Stimulated activated CD4-positive, alpha-beta T cell treated with anti-CD3 and anti-CD28 coated beads, Interleukin-12 subunit alpha, Interleukin-12 subunit beta, amount 100 ng/mL, for 48 hours (primary cell): Measurements from ENCODE around the gene CDO1.

Source experiments
- DNase-seq, 3 donors: peaks; one replicate each; pipeline ENCODE4 v3.0.0-alpha.2; 2020; ENCODE audit warnings: low read depth in 2 of 3, low spot score in 1 of 3

The CDO1 gene

DNA sequence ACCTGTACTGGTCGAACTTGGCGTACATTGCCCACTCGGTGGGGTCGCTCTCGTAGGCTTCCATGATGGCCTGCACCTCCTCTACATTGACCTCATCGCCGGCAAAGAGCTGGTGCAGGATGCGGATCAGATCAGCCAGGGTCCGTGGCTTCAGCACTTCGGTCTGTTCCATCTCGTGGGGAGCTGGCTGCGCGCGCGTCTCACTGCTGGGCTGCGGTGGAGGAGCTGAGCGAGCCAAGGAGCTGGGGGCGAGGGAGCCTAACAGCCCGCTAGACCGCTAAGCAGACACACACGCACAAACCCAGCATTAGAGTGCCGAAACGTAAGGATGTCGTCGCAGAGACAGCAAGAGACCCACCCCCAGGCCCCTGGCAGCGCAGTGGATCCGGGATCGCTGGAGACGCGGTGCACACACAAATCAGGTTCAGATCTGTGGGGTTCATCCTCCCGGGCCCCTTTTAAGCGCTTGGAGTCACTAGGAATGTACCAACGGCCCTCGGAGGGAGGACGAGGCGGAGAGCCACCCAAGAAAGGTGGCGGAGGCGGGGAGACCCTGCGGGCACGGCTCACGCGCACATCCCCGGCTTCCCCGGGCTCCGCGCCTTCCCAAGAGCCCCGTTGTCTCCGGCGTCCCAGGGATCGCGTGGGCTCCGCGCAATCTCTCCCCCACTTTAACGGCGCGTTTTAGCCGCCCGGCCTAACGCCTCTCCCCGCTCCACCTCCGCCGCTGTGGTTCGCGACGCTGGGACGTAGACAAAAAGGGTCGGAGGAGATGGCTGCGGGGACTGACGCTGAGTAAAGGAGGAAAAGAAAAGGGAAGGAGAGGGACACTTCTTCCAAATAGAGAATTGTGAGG, at the start of gene CDO1:
Gene CDO1, minus strand, starts transcription at position 434 of the 856 bp plus-strand sequence. Its CDS starts 262 bp downstream, at position 172.
- no peak for DNase-seq

DNA sequence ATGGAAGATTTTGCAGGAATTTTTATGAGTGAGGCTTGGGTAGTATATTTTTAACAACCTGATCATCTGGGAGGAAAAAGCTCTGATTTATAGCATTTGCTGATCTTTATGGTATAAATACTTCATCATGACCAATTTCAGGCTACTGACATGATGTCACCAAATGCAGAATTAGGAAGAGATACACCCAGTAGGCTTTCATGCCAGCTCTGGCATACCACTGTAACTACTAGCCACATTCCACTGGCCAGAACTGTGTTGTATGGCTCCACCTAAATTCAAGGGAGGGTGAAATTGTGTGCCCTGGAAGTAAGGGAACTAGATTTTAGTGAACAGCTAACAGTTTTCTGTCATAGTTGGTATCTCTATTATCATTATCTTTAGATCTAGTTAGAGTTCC, 42.9 kb upstream of the CDO1 start:
- no peak for DNase-seq

DNA sequence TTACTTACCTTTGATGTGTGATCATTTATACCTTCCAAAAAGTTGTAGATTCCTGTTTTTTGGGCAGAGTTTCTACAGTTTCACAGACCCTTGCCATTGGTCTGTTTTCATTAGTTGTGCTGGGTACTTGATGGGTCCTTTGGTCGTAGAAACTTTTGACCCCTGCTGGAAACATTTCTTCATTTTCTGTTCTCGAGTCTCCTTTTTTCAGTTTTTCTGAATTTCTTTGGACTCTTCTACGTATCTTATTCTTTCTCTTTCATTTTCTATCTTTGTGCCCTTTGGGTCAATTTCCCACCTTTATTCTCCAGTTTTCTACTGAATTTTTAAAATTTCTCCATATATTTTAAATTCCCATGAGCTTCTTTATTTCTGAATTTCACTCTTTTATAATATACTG, 41.9 kb upstream of the CDO1 start:
- DNase-seq, result no peak

DNA sequence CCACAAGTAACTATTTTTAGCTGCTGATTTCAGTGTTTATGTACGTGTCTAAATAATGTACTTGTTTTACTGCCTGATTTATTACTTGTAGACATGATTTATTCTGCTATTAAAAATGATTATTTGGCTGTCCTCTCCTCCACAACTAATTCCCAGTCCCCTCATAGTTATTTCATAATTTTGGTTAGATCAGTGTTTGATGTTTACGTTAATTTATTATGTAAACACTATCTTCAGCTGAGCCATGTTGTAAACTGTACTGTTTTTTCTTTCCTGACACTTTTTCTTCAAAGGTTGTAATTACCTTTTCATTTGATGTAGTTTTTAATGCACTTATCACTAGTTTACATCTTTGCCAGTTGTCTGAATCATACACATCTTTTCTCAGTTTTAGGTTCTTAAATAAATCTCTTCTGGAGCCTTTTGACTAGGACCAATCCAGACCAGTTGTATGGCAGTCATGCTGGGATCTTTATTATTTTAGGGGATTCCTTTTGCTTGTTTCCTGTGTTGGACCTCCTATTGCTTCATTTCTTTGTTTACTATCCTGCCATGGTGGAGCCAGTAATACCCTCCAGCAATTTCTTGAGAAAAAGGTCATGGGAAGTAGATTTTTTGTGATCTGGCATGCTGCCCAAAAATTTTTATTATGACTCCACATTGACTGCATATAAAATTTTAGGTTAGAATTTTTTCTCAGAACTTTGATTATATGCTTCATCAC, 41.3 kb upstream of the CDO1 start:
- DNase-seq, result no peak

DNA sequence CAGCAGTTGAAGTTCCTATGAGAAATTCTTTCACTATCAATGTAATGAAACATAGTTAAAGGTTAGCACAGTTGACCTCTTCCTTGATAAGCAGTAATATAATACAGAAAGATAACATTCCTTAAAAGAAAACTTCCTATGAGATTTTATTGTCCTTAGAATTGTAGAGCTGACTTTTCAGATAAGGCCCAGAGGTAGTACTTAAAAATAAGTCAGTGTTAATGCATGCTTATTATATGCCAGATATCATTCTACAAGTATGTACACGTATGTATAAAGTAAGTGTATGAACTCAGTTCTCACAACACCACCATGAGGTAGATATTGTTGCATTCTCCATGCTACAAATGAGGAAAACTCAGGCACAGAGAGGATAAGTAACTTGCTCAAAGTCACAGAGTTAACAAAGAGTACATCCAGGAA, 40.6 kb upstream of the CDO1 start:
- no peak for DNase-seq

DNA sequence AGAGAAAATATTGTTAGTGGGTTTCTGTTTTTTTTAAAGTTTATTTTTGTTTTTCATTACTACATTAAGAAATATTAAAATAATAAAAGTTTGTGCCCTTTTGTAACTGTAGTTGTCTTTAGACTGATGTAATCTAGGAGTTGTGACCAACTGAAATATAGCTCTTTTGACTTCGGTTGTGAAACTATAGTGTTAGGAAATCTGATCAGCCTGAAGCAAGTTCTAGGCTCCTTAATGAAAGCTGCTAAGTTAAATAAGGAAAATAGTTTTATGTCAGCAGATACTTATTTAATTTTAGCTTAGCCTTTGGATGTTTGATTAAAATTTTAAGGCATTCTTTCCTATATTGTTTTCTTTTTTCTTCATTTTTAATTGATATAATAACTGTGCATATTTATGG, 39.5 kb upstream of the CDO1 start:
- no peak for DNase-seq

DNA sequence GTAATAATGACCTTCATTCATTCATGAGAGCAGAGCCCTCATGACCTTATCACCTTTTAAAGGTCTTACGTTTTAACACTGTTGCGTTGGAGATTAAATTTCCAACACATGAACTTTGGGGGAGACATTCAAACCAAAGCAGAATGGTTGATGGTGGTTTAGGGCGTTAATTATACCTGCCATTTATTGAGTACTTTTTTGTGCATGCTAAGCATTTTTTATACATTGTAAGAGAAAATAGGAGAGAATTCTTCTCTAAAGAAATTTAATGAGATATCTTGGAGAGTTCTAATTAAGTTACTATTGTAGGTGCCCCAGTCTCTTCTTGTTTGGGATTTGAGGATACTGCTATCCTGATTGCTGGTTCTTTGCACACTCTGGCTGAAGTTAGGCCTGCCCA, 37.7 kb upstream of the CDO1 start:
- DNase-seq, result no peak

DNA sequence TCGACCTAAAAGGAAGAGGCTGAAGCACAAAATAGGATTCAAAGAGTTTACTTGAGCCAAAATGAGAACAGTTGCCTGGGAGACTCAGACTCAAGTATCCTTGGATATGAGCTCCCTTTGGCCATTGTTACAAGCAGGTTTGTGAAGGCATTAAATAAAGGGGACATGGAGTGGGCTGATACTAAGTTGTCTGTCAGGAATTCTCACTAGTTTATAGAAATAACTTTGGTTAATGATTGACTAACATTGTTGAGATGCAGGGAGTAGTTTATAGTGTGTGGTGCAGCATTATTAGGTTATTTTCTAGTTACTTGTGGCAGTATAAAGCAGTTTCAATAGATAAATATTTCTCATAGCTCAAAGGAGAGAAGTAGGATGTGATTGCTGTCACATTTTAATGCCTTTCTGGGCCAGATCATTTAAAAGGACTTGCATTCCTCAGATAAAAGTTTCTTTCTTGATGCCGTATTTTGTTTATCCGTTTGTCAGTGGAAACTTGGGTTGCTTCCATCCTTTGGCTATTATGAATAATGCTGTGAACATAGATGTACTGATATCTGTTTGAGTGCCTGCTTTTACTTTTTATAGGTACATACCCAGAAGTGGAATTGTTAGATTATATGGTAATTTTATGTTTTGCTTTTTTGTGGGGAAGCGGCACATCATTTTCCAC, 34.4 kb upstream of the CDO1 start:
- DNase-seq, result no peak

DNA sequence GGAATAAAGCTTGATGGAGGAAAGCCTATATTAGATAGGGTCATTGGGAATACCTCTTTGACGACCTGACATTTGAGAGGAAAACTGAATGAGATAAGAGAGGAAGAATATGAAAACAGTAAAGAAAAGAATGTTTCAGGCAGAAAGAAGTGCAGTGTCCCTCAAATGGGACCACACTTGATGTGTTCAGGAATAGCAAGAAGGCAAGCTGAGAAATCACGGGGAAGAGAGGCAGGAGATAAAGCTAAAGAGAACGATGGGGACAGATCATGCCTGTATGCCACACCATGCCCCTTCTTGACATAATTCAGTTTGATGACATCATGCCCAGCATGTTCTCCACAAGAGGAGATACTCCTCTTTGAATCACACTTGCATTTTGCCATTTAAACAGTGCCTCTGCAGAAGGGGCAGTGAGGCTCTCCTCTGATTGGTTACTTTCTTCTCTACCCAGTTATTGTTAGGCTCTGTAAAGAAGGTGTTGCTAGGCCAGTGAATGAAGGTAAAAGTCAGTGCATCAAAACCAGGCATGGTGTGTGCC, 32.9 kb upstream of the CDO1 start:
- DNase-seq, result no peak

DNA sequence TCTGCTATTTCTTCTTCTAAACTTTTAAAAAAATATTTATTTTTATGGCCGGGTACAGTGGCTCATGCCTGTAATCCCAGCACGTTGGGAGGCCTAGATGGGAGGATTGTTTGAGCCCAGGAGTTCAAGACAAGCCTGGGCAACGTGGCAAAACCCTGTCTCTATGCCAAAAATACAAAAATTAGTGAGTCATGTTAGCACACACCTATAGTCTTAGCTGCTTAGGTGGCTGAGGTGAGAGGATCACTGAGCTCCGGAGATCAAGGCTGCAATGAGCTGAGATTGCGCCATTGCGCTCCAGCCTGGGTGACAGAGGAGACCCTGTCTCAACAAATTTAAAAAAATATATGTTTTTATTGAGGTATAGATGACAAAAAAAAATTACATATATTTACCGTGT, 30.8 kb upstream of the CDO1 start:
- DNase-seq, result no peak

DNA sequence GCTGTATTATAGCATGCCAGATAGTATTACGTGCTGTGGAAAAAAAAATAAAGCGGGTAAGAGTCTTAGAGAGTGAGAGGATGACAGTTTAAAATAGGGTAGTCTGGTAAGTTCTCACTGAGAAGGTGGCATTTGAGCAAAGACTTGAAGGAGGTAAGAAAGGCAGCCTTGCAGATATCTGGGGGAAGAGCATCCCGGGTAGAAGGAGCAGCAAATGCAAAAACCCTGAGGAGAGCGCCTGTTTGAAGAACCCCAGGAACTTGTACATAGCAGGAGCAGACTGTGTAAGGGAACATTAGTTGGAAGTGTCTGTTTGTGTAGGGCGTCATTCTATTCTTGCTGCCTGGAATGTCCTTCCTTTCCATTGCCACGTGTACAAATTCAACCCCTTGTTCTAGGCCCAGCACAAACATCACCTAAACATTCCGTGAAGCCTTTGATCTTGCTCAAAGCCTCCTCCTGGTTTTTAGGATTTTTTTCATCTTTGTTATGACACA, 27.9 kb upstream of the CDO1 start:
- no peak for DNase-seq

DNA sequence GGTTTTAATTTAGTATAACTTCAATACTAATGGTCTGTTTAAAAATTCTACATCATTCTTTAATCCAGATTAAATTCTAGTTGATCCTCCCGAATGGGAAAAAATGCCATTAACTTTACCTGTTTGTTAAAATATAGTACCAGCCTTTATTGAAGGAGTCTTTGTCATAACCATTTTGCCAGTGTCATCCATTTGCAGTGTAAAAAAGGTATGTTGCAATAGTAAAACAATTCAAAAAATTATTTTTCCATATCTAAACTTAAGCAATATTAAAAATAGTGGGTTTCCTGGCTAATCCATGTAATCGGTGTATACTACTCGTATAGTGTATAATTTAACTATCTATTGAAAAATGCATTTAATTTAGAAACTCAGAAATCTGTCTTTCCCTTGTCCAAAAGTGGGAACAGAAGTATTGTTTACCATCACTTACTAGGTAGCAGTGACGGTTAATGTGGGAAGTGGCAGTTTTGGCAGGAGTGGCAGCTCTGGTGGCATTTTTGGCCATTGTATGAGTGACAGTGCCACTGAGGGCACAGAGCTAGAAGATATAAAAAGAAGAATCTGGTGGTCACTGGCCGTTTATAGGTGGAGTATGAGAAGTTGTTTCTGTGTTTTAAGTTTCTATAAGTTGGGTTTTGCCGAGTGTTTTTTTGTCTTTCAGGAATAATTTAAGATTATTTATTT, 27.1 kb upstream of the CDO1 start:
- no peak for DNase-seq

DNA sequence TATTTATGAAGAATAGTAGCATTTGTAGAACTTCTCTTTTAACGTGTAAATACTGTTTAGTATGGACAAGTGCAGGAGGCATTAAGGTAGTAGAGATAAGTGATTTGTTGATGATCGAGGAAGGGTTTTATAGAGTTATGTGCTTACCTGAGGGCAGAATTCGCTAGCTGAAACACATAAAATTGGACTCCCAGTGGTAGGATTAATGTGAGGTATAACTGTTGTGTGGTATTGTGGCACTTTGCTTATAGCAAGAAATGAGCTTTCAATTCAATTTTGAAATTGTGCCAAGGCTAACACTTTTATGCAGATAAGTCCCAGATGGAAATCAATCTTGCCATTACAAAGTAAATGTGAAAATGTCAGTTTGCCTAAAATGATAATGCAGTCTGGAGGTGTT, 26.5 kb upstream of the CDO1 start:
- no peak for DNase-seq

DNA sequence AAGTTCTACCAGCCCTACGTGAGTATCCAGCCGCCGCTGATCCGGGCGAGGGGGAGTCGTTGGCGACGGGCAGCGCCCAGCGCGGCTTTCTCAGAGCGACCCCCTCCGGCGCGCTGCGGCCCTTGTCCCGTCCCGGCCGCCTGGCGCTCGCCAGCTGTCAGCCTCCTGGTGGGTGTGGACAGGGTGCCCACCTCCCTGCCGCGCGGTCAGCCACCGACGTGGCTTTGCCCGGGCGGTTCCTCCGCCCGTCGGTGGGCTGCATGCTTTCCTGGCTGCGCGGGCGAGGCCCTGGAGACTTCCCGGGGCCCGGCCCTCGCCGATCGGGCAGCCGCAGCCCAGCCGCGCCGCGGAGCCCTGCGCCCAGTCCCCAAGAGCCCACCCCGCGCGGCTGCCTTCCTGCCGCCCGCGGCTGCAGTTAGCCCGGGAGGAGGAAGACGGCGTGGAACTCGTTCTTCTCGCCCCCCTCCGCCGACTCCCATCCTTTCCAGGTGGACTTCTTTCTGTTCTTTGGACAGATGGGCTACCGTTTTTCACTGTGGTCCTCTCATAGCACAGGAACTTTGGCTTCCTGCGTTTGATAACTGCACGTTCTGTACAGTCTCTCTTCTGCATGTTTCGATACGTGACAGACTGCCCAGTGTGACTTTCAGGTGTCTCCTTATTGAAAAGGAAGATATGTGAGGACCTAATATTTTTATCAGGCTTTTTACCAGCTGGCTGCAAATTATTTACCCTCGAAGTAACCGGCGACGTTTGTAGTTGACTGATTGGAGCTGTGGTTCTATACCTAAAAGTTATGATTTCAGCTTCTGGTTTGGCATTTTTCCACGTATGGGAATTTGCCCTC, 25.9 kb upstream of the CDO1 start:
- DNase-seq, result peak in 1 of 3 donors; percentile 7

DNA sequence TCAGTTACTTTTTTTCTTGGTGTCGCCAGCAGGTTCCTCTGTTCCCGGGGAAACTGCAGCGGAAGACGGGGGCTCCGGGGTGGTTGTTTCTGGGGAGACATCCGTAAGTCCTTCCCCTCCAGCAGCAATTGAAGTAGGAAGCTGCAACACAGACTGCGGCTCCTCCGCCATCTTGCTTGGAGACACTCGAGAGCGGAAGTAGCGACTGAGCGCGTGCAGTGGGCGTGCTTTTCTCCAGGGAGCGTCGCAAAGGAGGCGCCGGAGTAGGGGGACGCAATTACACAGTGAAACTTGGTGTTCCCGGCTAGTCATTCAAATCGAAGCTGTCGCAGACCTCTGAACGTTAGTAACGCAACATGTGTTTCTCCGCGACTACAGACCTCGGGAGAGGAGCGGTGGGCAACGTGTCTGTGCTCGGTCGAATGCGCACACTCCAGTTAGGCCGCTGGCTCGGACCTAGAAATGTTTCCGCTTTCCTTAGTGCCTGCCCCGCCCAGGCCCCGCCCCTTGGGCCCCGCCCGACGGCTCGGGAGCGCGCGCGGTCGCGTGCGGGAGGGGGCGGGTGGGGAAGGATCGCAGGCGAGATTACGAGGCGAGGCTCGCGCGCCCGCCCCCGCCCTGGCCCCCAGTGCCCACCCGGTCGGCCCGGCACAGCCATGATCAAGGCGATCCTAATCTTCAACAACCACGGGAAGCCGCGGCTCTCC, 25.1 kb upstream of the CDO1 start, which contains the start of the genes AP3S1 and ATG12:
Gene AP3S1, plus strand, starts transcription at position 554 of the 707 bp plus-strand sequence. Its CDS starts 103 bp downstream, at position 657.
Gene ATG12, minus strand, starts transcription at position 184 of the 707 bp plus-strand sequence. Its CDS starts 13 bp downstream, at position 171.
- peak; percentile 78 to 87 (median 84) for DNase-seq

DNA sequence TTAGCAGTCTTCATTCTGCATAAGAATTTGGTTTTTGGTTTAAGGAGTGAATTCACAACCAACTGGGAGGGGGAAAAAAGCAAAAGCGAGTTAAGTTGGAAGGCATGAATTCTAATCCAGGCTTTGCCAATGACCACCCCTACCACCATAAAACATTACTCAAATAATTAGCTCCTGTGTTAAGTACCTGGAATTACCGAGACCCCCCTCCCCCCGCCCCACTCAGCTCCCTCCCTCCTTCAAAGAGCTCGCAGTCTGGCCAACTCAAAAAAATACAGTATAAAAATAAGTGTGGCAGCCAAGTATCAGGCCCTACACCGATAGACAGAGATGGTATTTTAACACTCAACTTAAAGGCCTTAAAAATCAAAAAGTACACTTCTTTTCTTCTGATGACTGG, 24.4 kb upstream of the CDO1 start:
- no peak for DNase-seq

DNA sequence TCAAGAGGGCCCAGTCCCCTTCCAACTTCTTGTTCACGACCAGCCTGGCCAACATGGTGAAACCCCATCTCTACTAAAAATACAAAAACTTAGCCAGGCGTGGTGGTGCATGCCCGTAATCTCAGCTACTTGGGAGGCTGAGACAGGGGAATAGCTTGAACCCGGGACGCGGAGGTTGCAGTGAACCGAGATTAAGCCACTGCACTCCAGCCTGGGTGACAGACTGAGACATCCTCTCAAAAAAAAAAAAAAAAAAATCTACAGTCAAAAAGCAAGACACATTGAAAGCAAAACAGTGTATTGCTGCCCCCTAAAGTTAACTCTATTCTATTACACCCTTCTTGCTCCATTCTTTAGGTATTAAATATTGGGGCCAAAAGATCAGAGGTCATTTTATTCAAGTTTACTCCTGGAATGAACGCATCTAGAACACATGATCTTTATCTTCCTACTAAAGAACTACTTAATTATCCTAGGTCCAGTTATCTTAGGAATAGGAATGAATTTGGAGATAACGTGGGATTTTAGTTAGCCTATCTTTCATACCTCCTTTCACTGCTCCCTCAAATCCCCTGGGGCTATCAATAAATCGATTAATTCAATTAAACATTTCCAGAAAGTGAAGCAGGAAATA, 22.5 kb upstream of the CDO1 start:
- DNase-seq, result no peak

DNA sequence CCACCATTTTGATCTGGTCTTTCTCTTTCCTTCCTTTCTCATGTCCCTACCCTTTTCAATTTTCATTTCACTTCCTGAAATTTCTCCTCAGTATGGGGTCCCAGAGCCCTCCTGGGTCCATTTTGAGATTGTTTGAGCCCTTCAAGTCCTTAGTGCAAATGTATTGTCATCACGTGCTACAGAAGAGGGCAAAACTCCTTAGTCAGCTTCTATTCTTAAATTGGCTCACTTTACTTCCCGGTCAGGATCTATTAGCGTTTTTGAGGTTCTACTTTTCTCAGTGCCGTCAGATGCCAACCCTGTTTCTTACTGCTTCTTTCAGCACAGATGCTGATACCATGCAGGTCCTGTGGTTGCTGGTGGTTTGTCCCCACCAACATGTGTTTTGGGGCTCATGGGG, 19.0 kb upstream of the CDO1 start:
- DNase-seq, result no peak
